Fibroblast of pulmonary artery (primary cell): Measurements from ENCODE around the gene USP14.
A peak's percentile ranks its signal among the peaks of the same experiment; 100 is the strongest.

ENCODE experiments used
- DNase-seq: peaks from one replicate; pipeline ENCODE4 v3.0.0-alpha.2; 2010; ENCODE audit warnings: low read depth
- H3K4me3 ChIP-seq: replicated peaks from 2 replicates; pipeline ENCODE4 v1.5.1; 2011; ENCODE audit warnings: low read depth, mild to moderate bottlenecking, control low read depth, low read length, moderate library complexity
- CTCF ChIP-seq: IDR thresholded peaks from 2 replicates; pipeline ENCODE4 v1.5.1; 2011; ENCODE audit warnings: mild to moderate bottlenecking, control low read depth, low read length, inconsistent platforms; ENCODE audit errors: missing control alignments

The USP14 gene

GRCh38 chr18:199768-200167, 41.4 kb downstream of the USP14 start:
- no peak for DNase-seq

GRCh38 chr18:210075-210474, 51.7 kb downstream of the USP14 start:
- TF ChIP-seq CTCF, result no peak
- DNase-seq, result no peak
- no peak overlapping the region for H3K4me3 ChIP-seq

More at GRCh38 chr18:199768-200167, 41.4 kb downstream of the USP14 start:
- TF ChIP-seq CTCF, result no peak
- no peak overlapping the region for H3K4me3 ChIP-seq

- no peak overlapping the region for H3K4me3 ChIP-seq
- no peak for TF ChIP-seq CTCF
- DNase-seq, result no peak
Observed at GRCh38 chr18:210733-211132, 52.4 kb downstream of the USP14 start.

- TF ChIP-seq CTCF, result no peak
- H3K4me3 ChIP-seq, result no peak overlapping the region
- peak; percentile 9 for DNase-seq
Observed at GRCh38 chr18:211582-211981, 53.2 kb downstream of the USP14 start.

- peak; percentile 9 for DNase-seq
- TF ChIP-seq CTCF, result peak; percentile 15
- no peak overlapping the region for H3K4me3 ChIP-seq
Observed at GRCh38 chr18:212780-213179, 54.4 kb downstream of the USP14 start.

GRCh38 chr18:213505-213904, 55.1 kb downstream of the USP14 start:
- no peak overlapping the region for H3K4me3 ChIP-seq
- no peak for TF ChIP-seq CTCF
- no peak for DNase-seq

- DNase-seq, result no peak
- no peak overlapping the region for H3K4me3 ChIP-seq
- no peak for TF ChIP-seq CTCF
Observed at GRCh38 chr18:213966-214365, 55.6 kb downstream of the USP14 start.
